IMR-90 (cell line): ENCODE measurements around the gene RNF123. TPM values are rescaled to one million over a fixed set of nuclear protein-coding genes. Genes with fewer than 3 reads are reported as not detected.

Source experiments
- ATAC-seq: fragments of 200-7000 bp; cut with Tn5 transposase; 2 replicates; pipeline ENCODE4 v1.9.1; 2020; ENCODE audit warnings: low read depth, mild to moderate bottlenecking, moderate library complexity
- BruUV-seq: library from RNA; stranded (reverse); fragments of 400-500 nt; replicated peaks from 2 replicates; lab custom pipeline; 2021; lab: Mats Ljungman, UMichigan
- CTCF ChIA-PET: fragments of 300-600 bp; formaldehyde crosslinking; extraction: SDS; loops from one replicate; lab custom pipeline; 2021; ENCODE audit warnings: antibody characterized with exemption; lab: Yijun Ruan, JAX
- POLR2A ChIA-PET: fragments of 300-600 bp; sonication (Branson Sonifier 250); formaldehyde crosslinking; loops from one replicate; lab custom pipeline; 2022; ENCODE audit warnings: antibody characterized with exemption; ENCODE audit not compliant: unreplicated experiment; lab: Charles Lee
- DNase-seq: peaks from one replicate; pipeline ENCODE4 v3.0.0; 2013
- H2AFZ ChIP-seq: replicated peaks from 2 replicates; pipeline ENCODE3; 2013; ENCODE audit warnings: low read length, mild to moderate bottlenecking; ENCODE audit not compliant: poor library complexity
- H2AK5ac ChIP-seq: 2 replicates; pipeline ENCODE4 v1.6.1; 2013; ENCODE audit warnings: low read depth, low read length, inconsistent platforms
- H2AK9ac ChIP-seq: replicated peaks from 2 replicates; pipeline ENCODE3; 2013; ENCODE audit warnings: mild to moderate bottlenecking, low read depth, low read length, moderate library complexity; ENCODE audit not compliant: poor library complexity
- H2BK120ac ChIP-seq: 2 replicates; pipeline ENCODE4 v1.6.1; 2013; ENCODE audit warnings: low read depth, low read length, inconsistent platforms
- H2BK15ac ChIP-seq: 3 replicates; pipeline ENCODE4 v1.6.1; 2013; ENCODE audit warnings: low read depth, low read length, inconsistent platforms
- H2BK20ac ChIP-seq: 2 replicates; pipeline ENCODE4 v1.6.1; 2013; ENCODE audit warnings: low read depth, mild to moderate bottlenecking, inconsistent platforms, low read length, moderate library complexity
- H2BK5ac ChIP-seq: 2 replicates; pipeline ENCODE4 v1.6.1; 2013; ENCODE audit warnings: mild to moderate bottlenecking, low read depth, low read length, inconsistent platforms; ENCODE audit not compliant: poor library complexity, severe bottlenecking
- H3K14ac ChIP-seq: replicated peaks from 2 replicates; pipeline ENCODE4 v1.6.1; 2013; ENCODE audit warnings: low read depth, low read length, inconsistent platforms
- H3K18ac ChIP-seq: 2 replicates; pipeline ENCODE4 v1.6.1; 2013; ENCODE audit warnings: low read depth, low read length, control low read depth
- H3K23ac ChIP-seq: 2 replicates; pipeline ENCODE4 v1.6.1; 2013; ENCODE audit warnings: low read depth, low read length, inconsistent platforms
- H3K27ac ChIP-seq: 2 replicates; pipeline ENCODE4 v1.5.1; 2013; ENCODE audit warnings: mild to moderate bottlenecking, control low read depth, low read length; ENCODE audit not compliant: insufficient read depth
- H3K27me3 ChIP-seq: 2 replicates; pipeline ENCODE4 v1.6.1; 2013; ENCODE audit warnings: low read length; ENCODE audit not compliant: control insufficient read depth, insufficient read depth
- H3K36me3 ChIP-seq: 2 replicates; pipeline ENCODE4 v1.6.1; 2013; ENCODE audit warnings: low read length, mixed read lengths; ENCODE audit not compliant: control insufficient read depth, insufficient read depth
- H3K4ac ChIP-seq: 2 replicates; pipeline ENCODE4 v1.6.1; 2013; ENCODE audit warnings: low read depth, low read length, inconsistent platforms
- H3K4me1 ChIP-seq: 2 replicates; pipeline ENCODE4 v1.6.1; 2013; ENCODE audit warnings: low read length, mixed read lengths; ENCODE audit not compliant: control insufficient read depth, insufficient read depth
- H3K4me2 ChIP-seq: 2 replicates; pipeline ENCODE4 v1.6.1; 2013; ENCODE audit warnings: low read depth, mild to moderate bottlenecking, control low read depth, low read length, moderate library complexity
- H3K4me3 ChIP-seq: 2 replicates; pipeline ENCODE4 v1.5.1; 2013; ENCODE audit warnings: low read depth, mild to moderate bottlenecking, control low read depth, low read length, moderate library complexity; ENCODE audit not compliant: insufficient read depth
- H3K56ac ChIP-seq: 2 replicates; pipeline ENCODE4 v1.6.1; 2013; ENCODE audit warnings: low read length, inconsistent platforms; ENCODE audit not compliant: insufficient read depth; ENCODE audit errors: extremely low read depth
- H3K79me1 ChIP-seq, 2 experiments: 2 replicates each; pipeline ENCODE4 v1.6.1; 2013; ENCODE audit warnings: low read length in 2 of 2, inconsistent platforms in 1 of 2, low read depth in 1 of 2
- H3K9ac ChIP-seq: 2 replicates; pipeline ENCODE4 v1.6.1; 2013; ENCODE audit warnings: low read depth, low read length, control low read depth
- H3K9me1 ChIP-seq: 2 replicates; pipeline ENCODE4 v1.6.1; 2013; ENCODE audit warnings: low read length, inconsistent platforms; ENCODE audit not compliant: insufficient read depth
- H3K9me3 ChIP-seq: 2 replicates; pipeline ENCODE4 v1.6.1; 2013; ENCODE audit warnings: low read length; ENCODE audit not compliant: control insufficient read depth, insufficient read depth
- H4K20me1 ChIP-seq: 2 replicates; pipeline ENCODE4 v1.6.1; 2013; ENCODE audit warnings: low read length, inconsistent platforms; ENCODE audit not compliant: insufficient read depth
- H4K5ac ChIP-seq: 2 replicates; pipeline ENCODE4 v1.6.1; 2013; ENCODE audit warnings: mild to moderate bottlenecking, low read depth, low read length, control low read depth
- H4K8ac ChIP-seq, 2 experiments: 2 replicates each; pipeline ENCODE4 v1.6.1; 2013; ENCODE audit warnings: low read depth in 2 of 2, low read length in 2 of 2, control low read depth in 1 of 2, inconsistent platforms in 1 of 2
- H4K91ac ChIP-seq: 2 replicates; pipeline ENCODE4 v1.6.1; 2013; ENCODE audit warnings: low read depth, low read length, inconsistent platforms; ENCODE audit not compliant: insufficient read depth
- BHLHE40 ChIP-seq: fragments of 150-350 bp; IDR thresholded peaks from 2 replicates; pipeline ENCODE4 v1.6.1; 2016; ENCODE audit warnings: mild to moderate bottlenecking, low read depth, low read length
- CEBPB ChIP-seq: IDR thresholded peaks from 2 replicates; pipeline ENCODE4 v1.6.1; 2012; ENCODE audit warnings: low read depth, low read length, improper control_type of control experiment
- CHD1 ChIP-seq: IDR thresholded peaks from 2 replicates; pipeline ENCODE4 v1.6.1; 2012; ENCODE audit warnings: low read depth, low read length, improper control_type of control experiment
- MAFK ChIP-seq: IDR thresholded peaks from 2 replicates; pipeline ENCODE4 v1.6.1; 2012; ENCODE audit warnings: low read depth, low read length, improper control_type of control experiment
- MXI1 ChIP-seq: IDR thresholded peaks from 2 replicates; pipeline ENCODE4 v1.6.1; 2012; ENCODE audit warnings: low read depth, mild to moderate bottlenecking, low read length, moderate library complexity, borderline replicate concordance
- RAD21 ChIP-seq: IDR thresholded peaks from 2 replicates; pipeline ENCODE4 v1.6.1; 2012; ENCODE audit warnings: low read length, improper control_type of control experiment
- RFX5 ChIP-seq: IDR thresholded peaks from 2 replicates; pipeline ENCODE4 v1.8.0; 2012; ENCODE audit warnings: low read depth, mild to moderate bottlenecking, low read length, moderate library complexity
- SMC3 ChIP-seq: fragments of 150-350 bp; IDR thresholded peaks from 2 replicates; pipeline ENCODE4 v1.6.1; 2016; ENCODE audit warnings: low read depth, mild to moderate bottlenecking, antibody characterized with exemption, low read length, moderate library complexity
- WGBS, 2 experiments: methylation state at CpG; one replicate each; pipeline versions ENCODE4 v1.1.5 to v1.1.7; 2013; ENCODE audit warnings: missing lambda C conversion rate in 2 of 2; ENCODE audit not compliant: insufficient read length in 1 of 2; ENCODE audit errors: extremely low coverage in 2 of 2; 5-methylcytosine and 5-hydroxymethylcytosine counted together
- dilution Hi-C: fragments of 300-500 bp; cut with HindIII; formaldehyde crosslinking; loops from one replicate; pipeline ENCODE4 v1.14.3; 2018; ENCODE audit warnings: low sequenced_read_pairs; ENCODE audit not compliant: unreplicated experiment
- in situ Hi-C: fragments of 300-500 bp; cut with MboI; formaldehyde crosslinking; loops from 3 replicates; pipeline ENCODE4 v1.14.3; 2019; ENCODE audit warnings: low sequenced_read_pairs, inconsistent platforms, mixed read lengths
- intact Hi-C: fragments of 100-400 bp; cut with micrococcal nuclease; formaldehyde crosslinking; loops from 2 replicates; pipeline ENCODE4 v1.10.0; 2022
- polyA plus RNA-seq, 3 experiments: library from polyadenylated mRNA; depleted of rRNA; stranded (reverse); fragments of >200 nt; gene quantifications; 2 replicates each; pipeline ENCODE4 v1.2.3, GENCODE V29; 2012; ENCODE audit warnings: low replicate concordance in 1 of 3
- total RNA-seq: library from RNA; depleted of rRNA; stranded (reverse); fragments of >200 nt; gene quantifications from 2 replicates; pipeline ENCODE4 v1.2.3, GENCODE V29; 2012

Gene RNF123
- total and polyA plus RNA-seq, 2 of the 4 experiments (the other 2 are of a cell fraction) = 13.4 to 37.7 TPM

DNA sequence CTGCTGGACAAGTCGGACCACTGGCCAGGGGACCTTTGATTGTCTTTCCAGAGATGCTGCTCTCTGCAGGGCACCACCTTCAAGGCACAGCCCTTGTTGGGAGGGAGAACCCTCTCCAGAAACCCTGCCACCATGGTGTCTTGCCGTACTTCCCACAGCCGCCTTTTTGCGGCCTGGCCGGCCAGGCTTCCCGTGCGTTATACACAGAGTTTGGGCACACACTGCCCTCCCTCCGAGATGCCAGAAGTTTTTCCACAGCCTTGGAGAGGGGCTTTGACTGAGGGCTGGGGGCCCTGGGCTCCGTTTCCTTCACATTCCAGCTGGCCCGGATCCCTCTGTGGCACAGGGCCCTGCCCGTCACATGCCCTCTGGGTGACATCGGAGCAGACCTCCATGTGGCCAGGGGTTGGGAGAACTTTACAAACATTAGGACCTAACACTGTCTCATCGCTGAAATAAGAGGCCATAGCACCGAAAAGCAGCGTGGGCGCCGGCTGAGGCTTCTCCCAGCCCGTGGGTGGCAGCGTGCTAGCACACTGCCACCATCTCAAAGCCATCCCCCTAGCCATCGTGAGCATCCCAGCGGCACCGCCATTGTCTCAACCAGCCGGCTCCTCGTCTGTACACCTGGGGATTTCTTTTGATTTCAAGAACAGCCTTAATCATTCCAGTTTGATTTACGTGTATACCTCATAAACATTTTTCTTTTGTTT lies 21.5 kb upstream of the RNF123 start:
- H3K9me3 ChIP-seq = no peaks in the 10 kb centered on the region
- no peak overlapping the region for H3K18ac ChIP-seq
- no peak overlapping the region for H3K23ac ChIP-seq
- H3K56ac ChIP-seq = no peak overlapping the region
- H4K8ac ChIP-seq = no peak overlapping the region
- H3K27ac ChIP-seq = no peak overlapping the region
- intact Hi-C loops (no loop called here), in situ Hi-C loops (no loop called here), dilution Hi-C loops (no loop called here)
- no peak for ATAC-seq
- no peak overlapping the region for H2BK120ac ChIP-seq
- peak overlapping the region; percentile 38 for H2AFZ ChIP-seq
- WGBS, 2 experiments = 58% methylated on average over 7 of the region's 25 CpGs; no CpG with 5 or more reads in 1 of the 2 experiments
- H2BK20ac ChIP-seq = no peak overlapping the region
- no peak overlapping the region for H3K14ac ChIP-seq
- peaks cover 3% of the 10 kb centered on the region; the same call in 1 of the 2 replicates for H4K20me1 ChIP-seq
- no peaks in the 10 kb centered on the region for H3K36me3 ChIP-seq
- H4K5ac ChIP-seq = no peak overlapping the region
- H3K4me3 ChIP-seq = no peak overlapping the region
- ChIA-PET CTCF (interaction anchor here (1.8 kb wide), 1 partner anchor 128 kb away, joined by 10 read pairs; no protein-coding TSS in a partner anchor), POLR2A (no interaction called here)
- BruUV-seq = no TSS peak
- H3K4me2 ChIP-seq = no peak overlapping the region; the same call in 1 of the 2 replicates
- H3K27me3 ChIP-seq = peaks cover 9% of the 10 kb centered on the region; the same call in 1 of the 2 replicates
- H2BK15ac ChIP-seq = no peak overlapping the region
- H2AK5ac ChIP-seq = no peak overlapping the region
- no peaks in the 10 kb centered on the region for H3K9me1 ChIP-seq
- TF ChIP-seq SMC3 (no peak), BHLHE40 (no peak), MAFK (no peak), RFX5 (no peak), MXI1 (no peak), CHD1 (no peak), CEBPB (no peak), RAD21 (no peak)
- no peak overlapping the region for H3K4ac ChIP-seq
- no peak overlapping the region for H3K9ac ChIP-seq
- H2AK9ac ChIP-seq = no peak overlapping the region
- no peak overlapping the region for H2BK5ac ChIP-seq
- H3K4me1 ChIP-seq = peaks cover 2% of the 10 kb centered on the region; the same call in 1 of the 2 replicates
- H4K91ac ChIP-seq = no peak overlapping the region
- DNase-seq = no peak
- H3K79me1 ChIP-seq = no peaks in the 10 kb centered on the region; a peak in 2 of 4 replicates
